Right lobe of liver (tissue), 4 donors: ENCODE data around the gene P3R3URF.

Source experiments
- CTCF ChIP-seq, 4 donors: fragments of 200-600 bp in 3 of 4; fragments of 450-650 bp in 1 of 4; IDR thresholded peaks; one replicate each; pipeline versions ENCODE4 v1.5.1 to v1.8.0; 2016 to 2022; ENCODE audit warnings: antibody characterized with exemption in 4 of 4, mild to moderate bottlenecking in 2 of 4
- POLR2A ChIP-seq: fragments of 450-650 bp; IDR thresholded peaks from one replicate; pipeline ENCODE4 v1.6.1; 2017; ENCODE audit warnings: antibody characterized with exemption, mild to moderate bottlenecking
- donor health status: DM: no; HTN: no; CAD: no.
- donor health status: DM: no; HTN: no; CAD: no.
- donor health status: DM: no; HTN: yes; CAD: no.

DNA sequence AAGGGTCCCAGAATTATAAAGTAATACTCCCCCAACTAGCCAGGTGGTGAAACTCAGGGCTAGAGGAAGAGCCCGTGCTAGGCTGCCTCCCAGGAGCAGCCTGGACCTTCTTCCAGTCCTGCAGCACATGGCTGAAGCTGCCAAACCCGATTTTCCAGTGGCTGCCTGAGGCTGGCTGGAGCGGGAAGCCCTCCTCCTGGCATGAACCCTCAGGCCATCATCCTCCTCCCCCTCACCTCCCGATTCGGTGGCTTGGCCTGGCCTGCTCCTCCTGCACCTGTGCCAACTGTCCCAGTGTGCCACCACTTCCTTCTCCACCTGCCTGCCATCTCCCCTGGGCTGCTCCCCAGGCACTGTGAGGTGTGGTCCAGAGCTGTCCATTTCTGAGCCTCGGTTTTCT lies 4.4 kb downstream of the P3R3URF start:
- no peak for TF ChIP-seq CTCF (IDR thresholded peaks at IDR 0.05)
- no peak for TF ChIP-seq POLR2A
